BLaER1 (cell line): ENCODE measurements around the gene SNTA1.
A peak's percentile ranks its signal among the peaks of the same experiment; 100 is the strongest.
"Not testable (repeated sequence)": the region's sequence is repeated elsewhere in the genome, so short reads cannot be mapped to it uniquely, and the experiment has no call there.

Experiments
- H3K27ac ChIP-seq: shearing (Covaris generic); formaldehyde crosslinking; 2 replicates; pipeline ENCODE4 v1.8.1; 2022
- H3K27me3 ChIP-seq: shearing (Covaris generic); formaldehyde crosslinking; 2 replicates; pipeline ENCODE4 v1.8.1; 2022
- H3K36me3 ChIP-seq: shearing (Covaris generic); formaldehyde crosslinking; 2 replicates; pipeline ENCODE4 v1.8.1; 2022
- H3K4me1 ChIP-seq: shearing (Covaris generic); formaldehyde crosslinking; 2 replicates; pipeline ENCODE4 v1.8.1; 2022
- H3K4me2 ChIP-seq: shearing (Covaris generic); formaldehyde crosslinking; 2 replicates; pipeline ENCODE4 v1.8.1; 2022
- H3K4me3 ChIP-seq: shearing (Covaris generic); formaldehyde crosslinking; 2 replicates; pipeline ENCODE4 v1.8.1; 2022
- H3K9ac ChIP-seq: shearing (Covaris generic); formaldehyde crosslinking; 2 replicates; pipeline ENCODE4 v1.8.1; 2022
- H3K9me3 ChIP-seq: shearing (Covaris generic); formaldehyde crosslinking; 2 replicates; pipeline ENCODE4 v1.8.1; 2022
- H4K20me1 ChIP-seq: shearing (Covaris generic); formaldehyde crosslinking; 2 replicates; pipeline ENCODE4 v1.8.1; 2022
- Cebpa-rat ChIP-seq: shearing (Covaris generic); IDR thresholded peaks from 2 replicates; pipeline ENCODE4 v1.8.1; 2022

The SNTA1 gene

DNA sequence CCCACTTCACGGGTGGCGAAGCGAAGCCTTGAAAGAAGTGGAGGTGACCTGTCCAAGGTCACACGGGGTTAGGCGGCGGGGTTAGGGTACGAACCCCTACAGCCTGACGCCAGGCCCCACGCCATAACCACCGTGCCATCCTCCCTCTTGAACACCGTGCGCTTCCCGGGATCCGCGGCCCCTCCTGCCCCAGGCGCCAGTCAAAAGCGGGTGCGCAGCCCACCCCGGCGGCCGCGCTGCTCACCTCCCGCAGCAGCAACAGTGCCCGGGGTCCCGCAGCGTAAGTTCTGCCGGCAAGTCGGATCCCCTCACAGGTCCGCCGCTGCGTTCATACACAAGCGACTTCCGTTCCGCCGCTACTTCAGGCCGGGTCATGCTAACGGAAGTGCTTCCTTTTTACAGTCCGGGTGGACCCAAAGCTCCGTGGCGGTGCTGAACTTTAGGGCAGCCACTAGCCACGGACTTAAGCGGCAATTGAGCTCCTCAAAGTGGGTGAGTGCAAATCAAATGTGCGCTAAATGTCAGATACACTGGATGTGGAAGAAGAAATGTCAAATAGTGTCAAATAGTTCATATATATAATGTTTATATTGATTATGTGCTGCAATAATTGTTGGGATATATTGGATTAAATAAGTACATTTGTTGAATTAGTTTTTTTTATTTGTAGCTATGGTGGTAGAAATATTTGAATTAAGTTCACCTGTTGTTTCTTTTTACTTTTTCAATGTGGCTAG is 42.2 kb downstream of the SNTA1 start, which contains the start of gene CDK5RAP1:
CDK5RAP1 (minus strand) TSS at position 336 of the 737 bp plus-strand sequence. CDS start 4,455 bp downstream, outside the sequence.
- Histone ChIP-seq H3K9me3 (no peaks in the 10 kb centered on the region), H3K4me2 (peak within 1 kb of the TSS; percentile 96), H3K4me3 (peak within 1 kb of the TSS; percentile 97), H3K4me1 (peaks cover 36% of the 10 kb centered on the region), H3K27ac (peak within 1 kb of the TSS; percentile 83), H3K36me3 (peaks cover 33% of the 10 kb centered on the region), H3K27me3 (no peaks in the 10 kb centered on the region), H3K9ac (peak within 1 kb of the TSS; percentile 91), H4K20me1 (peaks cover 47% of the 10 kb centered on the region)
- no peak for TF ChIP-seq Cebpa-rat

DNA sequence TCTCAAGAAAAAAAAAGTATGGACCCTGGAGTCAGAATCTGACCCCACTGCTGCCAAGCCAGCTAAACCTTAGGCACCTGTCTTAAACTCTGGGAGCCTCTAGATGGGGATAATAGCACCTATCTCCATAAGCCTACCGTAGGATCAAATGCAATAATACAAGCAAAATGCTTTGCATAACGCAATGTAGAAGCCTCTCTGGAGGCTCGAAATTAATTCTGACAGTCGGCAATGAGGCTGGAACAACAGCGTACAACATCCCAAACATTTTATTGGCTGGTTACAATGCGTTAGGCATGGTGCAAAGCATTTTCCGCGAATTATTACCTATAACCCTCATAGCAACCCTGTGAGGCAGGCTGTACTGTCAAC is 42.8 kb downstream of the SNTA1 start:
- peaks cover 32% of the 10 kb centered on the region for H3K4me1 ChIP-seq
- peak overlapping the region; percentile 96 for H3K4me2 ChIP-seq
- no peak for TF ChIP-seq Cebpa-rat
- peak overlapping the region; percentile 97 for H3K4me3 ChIP-seq
- H3K27me3 ChIP-seq: no peaks in the 10 kb centered on the region
- peaks cover 33% of the 10 kb centered on the region for H3K36me3 ChIP-seq
- H3K9me3 ChIP-seq: no peaks in the 10 kb centered on the region
- H3K27ac ChIP-seq: peak overlapping the region; percentile 83
- H3K9ac ChIP-seq: peak overlapping the region; percentile 91
- H4K20me1 ChIP-seq: peaks cover 47% of the 10 kb centered on the region

DNA sequence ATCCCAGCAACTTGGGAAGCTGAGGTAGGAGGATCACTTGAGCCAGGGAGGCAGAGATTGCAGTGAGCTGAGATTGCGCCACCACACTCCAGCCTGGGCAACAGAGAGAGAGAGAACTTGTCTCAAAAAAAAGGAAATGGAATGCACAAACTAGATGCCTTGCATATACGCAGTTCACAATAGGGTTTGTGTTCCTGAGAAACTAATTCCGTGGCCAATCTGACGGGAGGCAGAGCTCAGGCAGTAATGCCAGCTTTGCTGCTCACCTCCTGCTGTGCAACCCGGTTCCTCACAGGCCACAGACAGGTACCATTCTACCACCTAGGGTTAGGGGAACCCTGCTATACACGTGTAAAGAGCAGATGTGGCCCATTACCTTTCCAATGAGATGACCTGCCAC is 43.6 kb downstream of the SNTA1 start:
- Histone ChIP-seq H3K4me1 (peaks cover 36% of the 10 kb centered on the region), H3K27me3 (no peaks in the 10 kb centered on the region), H3K36me3 (peaks cover 33% of the 10 kb centered on the region), H3K4me2 (peak overlapping the region; percentile 96), H3K4me3 (no peak overlapping the region), H4K20me1 (peaks cover 47% of the 10 kb centered on the region), H3K9me3 (no peaks in the 10 kb centered on the region), H3K27ac (no peak overlapping the region), H3K9ac (peak overlapping the region; percentile 91; the same call in 1 of the 2 replicates)
- no peak for TF ChIP-seq Cebpa-rat

DNA sequence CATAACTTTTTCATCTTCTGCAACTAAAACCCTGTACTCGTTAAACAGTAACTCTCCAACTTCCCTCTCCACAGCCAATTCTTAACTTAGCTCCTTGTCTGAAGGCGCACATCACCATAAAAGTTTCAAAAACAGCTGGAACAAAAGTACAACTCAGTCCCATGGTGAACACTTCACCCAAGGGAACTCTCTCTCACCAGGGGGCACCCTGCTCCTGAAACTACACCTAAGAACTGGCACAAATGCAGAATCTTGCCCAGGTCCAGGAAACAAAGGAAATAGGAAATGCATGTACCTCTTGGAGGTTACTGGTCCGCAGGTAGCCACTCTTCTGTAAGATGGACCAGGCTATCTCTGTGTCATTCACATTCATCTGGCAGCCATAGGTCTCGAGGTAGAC is 48.8 kb downstream of the SNTA1 start:
- H3K27ac ChIP-seq: no peak overlapping the region
- no peak for TF ChIP-seq Cebpa-rat
- no peaks in the 10 kb centered on the region for H3K27me3 ChIP-seq
- no peak overlapping the region for H3K4me2 ChIP-seq
- peaks cover 6% of the 10 kb centered on the region; the same call in 1 of the 2 replicates for H3K9me3 ChIP-seq
- H3K36me3 ChIP-seq: peaks cover 74% of the 10 kb centered on the region
- H3K4me3 ChIP-seq: no peak overlapping the region
- no peak overlapping the region for H3K9ac ChIP-seq
- peaks cover 48% of the 10 kb centered on the region for H4K20me1 ChIP-seq
- peaks cover 41% of the 10 kb centered on the region for H3K4me1 ChIP-seq

DNA sequence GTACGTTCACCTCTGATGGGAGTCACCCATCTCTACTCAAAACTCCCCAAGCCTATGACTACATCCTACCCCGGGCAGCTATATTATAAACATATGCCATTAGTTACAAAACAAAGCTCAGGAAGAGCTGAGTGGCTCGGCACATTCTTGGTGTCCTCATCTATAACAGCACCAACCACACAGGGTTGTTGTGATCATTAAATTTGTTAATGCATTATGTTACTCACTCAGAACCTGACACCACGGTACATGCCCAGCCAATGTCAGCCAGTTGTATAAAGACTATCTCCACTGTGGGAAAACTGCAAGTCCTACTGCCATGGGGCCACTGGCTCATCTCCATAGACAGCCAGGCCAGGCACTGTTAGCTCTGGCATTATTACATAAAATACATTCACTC is 50.0 kb downstream of the SNTA1 start:
- Histone ChIP-seq H3K4me2 (no peak overlapping the region), H3K36me3 (peaks cover 77% of the 10 kb centered on the region), H3K4me3 (no peak overlapping the region), H3K9me3 (peaks cover 12% of the 10 kb centered on the region; the same call in 1 of the 2 replicates), H3K27me3 (no peaks in the 10 kb centered on the region), H3K4me1 (peaks cover 34% of the 10 kb centered on the region), H4K20me1 (peaks cover 37% of the 10 kb centered on the region), H3K9ac (no peak overlapping the region; the same call in 1 of the 2 replicates), H3K27ac (no peak overlapping the region)
- no peak for TF ChIP-seq Cebpa-rat

DNA sequence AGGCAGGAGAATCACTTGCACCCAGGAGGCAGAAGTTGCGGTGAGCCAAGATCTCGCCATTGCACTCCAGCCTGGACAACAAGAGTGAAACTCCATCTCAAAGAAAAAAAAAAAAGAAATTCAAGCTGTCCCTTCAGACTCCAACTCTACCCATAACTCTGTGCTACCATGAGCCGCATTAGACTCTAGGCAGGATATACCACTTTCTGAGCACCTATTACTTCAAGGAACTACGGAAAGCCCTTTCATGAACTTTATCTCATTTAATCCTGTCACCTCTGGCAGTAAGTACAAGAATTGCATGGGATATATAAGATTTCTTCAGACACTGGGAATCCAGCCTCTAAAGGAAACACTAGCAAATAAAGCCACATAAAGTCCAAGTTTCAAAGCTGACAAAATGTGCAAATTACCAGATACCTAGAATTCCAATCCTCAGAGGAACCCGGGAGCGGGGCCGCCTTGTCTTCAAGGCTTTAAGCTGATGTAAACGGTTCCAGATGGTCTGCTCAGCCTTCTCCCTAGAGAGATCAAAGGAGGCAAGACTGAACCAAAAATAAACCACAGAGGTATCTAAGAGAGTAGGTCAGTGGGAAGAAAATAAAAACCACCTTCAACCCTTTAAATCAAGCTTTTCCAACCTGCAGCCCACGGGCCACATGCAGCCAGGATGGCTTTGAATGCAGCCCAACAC is 51.7 kb downstream of the SNTA1 start:
- Histone ChIP-seq H3K36me3 (peaks cover 84% of the 10 kb centered on the region), H4K20me1 (peaks cover 20% of the 10 kb centered on the region), H3K4me1 (peaks cover 34% of the 10 kb centered on the region), H3K9me3 (peaks cover 12% of the 10 kb centered on the region; the same call in 1 of the 2 replicates), H3K27me3 (no peaks in the 10 kb centered on the region), H3K4me2 (peak overlapping the region; percentile 78), H3K9ac (0 out of 2 replicates have a peak overlapping the region, but pooled peaks have one; percentile 41), H3K4me3 (no peak overlapping the region), H3K27ac (peak overlapping the region; percentile 44)
- TF ChIP-seq Cebpa-rat: no peak

DNA sequence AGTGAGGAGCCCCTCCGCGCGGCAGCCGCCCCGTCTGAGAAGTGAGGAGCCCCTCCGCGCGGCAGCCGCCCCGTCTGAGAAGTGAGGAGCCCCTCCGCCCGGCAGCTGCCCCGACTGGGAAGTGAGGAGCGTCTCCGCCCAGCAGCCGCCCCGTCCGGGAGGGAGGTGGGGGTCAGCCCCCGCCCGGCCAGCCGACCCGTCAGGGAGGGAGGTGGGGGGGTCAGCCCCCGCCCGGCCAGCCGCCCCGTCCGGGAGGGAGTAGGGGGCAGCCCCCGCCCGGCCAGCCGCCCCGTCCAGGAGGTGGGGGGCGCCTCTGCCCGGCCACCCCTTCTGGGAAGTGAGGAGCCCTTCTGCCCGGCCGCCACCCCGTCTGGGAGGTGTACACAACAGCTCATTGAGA is 54.2 kb downstream of the SNTA1 start:
- H4K20me1 ChIP-seq: peaks cover 15% of the 10 kb centered on the region
- H3K9me3 ChIP-seq: peaks cover 12% of the 10 kb centered on the region; the same call in 1 of the 2 replicates
- H3K4me3 ChIP-seq, H3K4me2 ChIP-seq, H3K9ac ChIP-seq, H3K27me3 ChIP-seq, H3K27ac ChIP-seq: not testable (repeated sequence)
- peaks cover 27% of the 10 kb centered on the region for H3K4me1 ChIP-seq
- peaks cover 84% of the 10 kb centered on the region for H3K36me3 ChIP-seq

DNA sequence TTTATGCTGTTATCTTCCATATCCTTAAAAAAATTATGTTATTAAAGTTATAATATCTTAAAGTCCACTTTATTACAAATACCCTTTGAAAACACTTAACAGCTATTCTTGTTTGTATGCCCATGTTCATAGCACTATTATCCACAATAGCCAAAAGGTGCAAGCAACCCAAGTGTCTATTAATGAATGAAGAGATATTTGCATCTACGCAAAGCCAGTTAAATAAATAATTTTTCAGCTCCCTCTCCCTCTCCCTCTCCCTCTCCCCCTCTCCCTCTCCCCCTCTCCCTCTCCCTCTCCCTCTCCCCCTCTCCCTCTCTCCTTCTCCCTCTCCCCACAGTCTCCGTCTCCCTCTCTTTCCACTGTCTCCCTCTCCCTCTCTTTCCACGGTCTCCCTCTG is 55.3 kb downstream of the SNTA1 start:
- H3K4me2 ChIP-seq: no peak overlapping the region
- H3K27me3 ChIP-seq: no peaks in the 10 kb centered on the region
- peaks cover 80% of the 10 kb centered on the region for H3K36me3 ChIP-seq
- no peak for TF ChIP-seq Cebpa-rat
- no peak overlapping the region for H3K4me3 ChIP-seq
- H3K9ac ChIP-seq: no peak overlapping the region
- H3K27ac ChIP-seq: no peak overlapping the region
- H4K20me1 ChIP-seq: peaks cover 8% of the 10 kb centered on the region
- H3K4me1 ChIP-seq: peaks cover 22% of the 10 kb centered on the region
- H3K9me3 ChIP-seq: peaks cover 12% of the 10 kb centered on the region; the same call in 1 of the 2 replicates

DNA sequence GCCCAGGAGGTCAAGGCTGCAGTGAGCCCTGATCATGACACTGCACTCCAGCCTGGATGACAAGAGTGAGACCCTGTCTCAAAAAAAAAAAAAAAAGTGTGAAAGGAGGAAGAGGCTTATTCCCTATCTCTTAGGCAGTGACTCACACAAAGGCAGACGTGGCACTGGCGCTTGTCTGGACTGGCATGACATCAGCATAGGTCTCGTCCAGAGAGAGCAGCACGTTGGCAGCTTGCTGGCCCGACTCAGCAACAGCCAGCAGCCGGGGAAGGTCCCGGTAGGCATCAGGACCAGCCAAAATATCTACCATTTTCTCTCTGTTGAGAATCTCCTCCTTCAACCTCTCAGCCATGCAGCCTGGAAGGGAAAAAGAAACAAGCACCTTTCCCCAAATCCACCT is 56.4 kb downstream of the SNTA1 start:
- Histone ChIP-seq H3K4me1 (peaks cover 11% of the 10 kb centered on the region), H3K9me3 (peaks cover 12% of the 10 kb centered on the region; the same call in 1 of the 2 replicates), H3K4me3 (no peak overlapping the region), H3K27ac (no peak overlapping the region), H3K36me3 (peaks cover 81% of the 10 kb centered on the region), H3K4me2 (no peak overlapping the region), H4K20me1 (peaks cover 3% of the 10 kb centered on the region; the same call in 1 of the 2 replicates), H3K9ac (no peak overlapping the region), H3K27me3 (no peaks in the 10 kb centered on the region)
- no peak for TF ChIP-seq Cebpa-rat

DNA sequence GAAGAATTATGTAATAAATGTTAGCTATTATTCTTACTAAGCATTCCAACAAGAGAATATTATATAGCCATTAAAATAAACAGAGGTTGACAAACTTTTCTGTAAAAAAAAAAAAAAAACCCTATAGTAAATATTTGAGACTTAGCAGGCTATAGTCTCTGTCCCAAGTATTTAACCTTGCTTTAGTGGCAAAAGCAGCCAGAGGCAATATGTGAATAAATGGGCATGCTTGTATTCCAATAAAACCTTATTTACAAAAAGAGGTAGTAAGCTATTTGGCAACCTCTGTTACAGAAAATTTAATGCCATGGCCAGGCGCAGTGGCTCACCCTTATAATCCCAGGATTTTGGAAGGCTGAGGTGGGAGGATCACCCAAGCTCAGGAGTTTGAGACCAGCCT is 56.9 kb downstream of the SNTA1 start:
- Histone ChIP-seq H3K4me1 (peaks cover 6% of the 10 kb centered on the region), H4K20me1 (no peaks in the 10 kb centered on the region), H3K27ac (no peak overlapping the region), H3K4me3 (no peak overlapping the region), H3K9me3 (peaks cover 12% of the 10 kb centered on the region; the same call in 1 of the 2 replicates), H3K4me2 (no peak overlapping the region), H3K27me3 (no peaks in the 10 kb centered on the region), H3K36me3 (peaks cover 86% of the 10 kb centered on the region), H3K9ac (no peak overlapping the region)
- TF ChIP-seq Cebpa-rat: no peak
